ENCODE data around the gene OR2M3.
"Not testable (repeated sequence)": the region's sequence is repeated elsewhere in the genome, so short reads cannot be mapped to it uniquely, and the experiment has no call there.

The OR2M3 gene

GRCh38 chr1:248196965-248197364 is at the start of gene OR2M3:
Gene OR2M3 (plus strand): TSS chr1:248197265. CDS start chr1:248203068, 5,803 bp downstream.
- no peak for DNase-seq (ENCODE audit: low read depth)

GRCh38 chr1:248152056-248152827 is 44.8 kb upstream of the OR2M3 start:
- DNase-seq (ENCODE audit: low read depth), result no peak

GRCh38 chr1:248155927-248156326 is 41.1 kb upstream of the OR2M3 start:
- DNase-seq (ENCODE audit: low read depth), result no peak

GRCh38 chr1:248158758-248159157 is 38.3 kb upstream of the OR2M3 start:
- DNase-seq (ENCODE audit: low read depth), result no peak

GRCh38 chr1:248164031-248164430 is 33.0 kb upstream of the OR2M3 start:
- DNase-seq (ENCODE audit: low read depth), result no peak

GRCh38 chr1:248165186-248165585 is 31.9 kb upstream of the OR2M3 start:
- DNase-seq (ENCODE audit: low read depth), result no peak

GRCh38 chr1:248174521-248174920 is 22.5 kb upstream of the OR2M3 start, which contains the start of gene OR2M2:
Gene OR2M2 (plus strand): TSS chr1:248174821. CDS start chr1:248179986, 5,165 bp downstream.
- no peak for DNase-seq (ENCODE audit: low read depth)

GRCh38 chr1:248183996-248184395 is 13.1 kb upstream of the OR2M3 start:
- DNase-seq (ENCODE audit: low read depth), result no peak

- DNase-seq (ENCODE audit: low read depth), result no peak
These were observed 9.7 kb upstream of the OR2M3 start for GRCh38 chr1:248187363-248187762.

GRCh38 chr1:248189026-248189425 is 8.0 kb upstream of the OR2M3 start:
- DNase-seq (ENCODE audit: low read depth), result no peak

- DNase-seq (ENCODE audit: low read depth), result no peak
These were observed 2.9 kb upstream of the OR2M3 start for GRCh38 chr1:248194117-248194516.

- DNase-seq (ENCODE audit: low read depth), result no peak
These were observed 18.8 kb downstream of the OR2M3 start for GRCh38 chr1:248215880-248216279.

GRCh38 chr1:248225537-248225936 is 28.5 kb downstream of the OR2M3 start:
- DNase-seq (ENCODE audit: low read depth), result no peak

- DNase-seq (ENCODE audit: low read depth), result no peak
These were observed 32.4 kb downstream of the OR2M3 start for GRCh38 chr1:248229360-248229908.

GRCh38 chr1:248231117-248231516 is 34.1 kb downstream of the OR2M3 start, which contains the start of gene OR2M4:
Gene OR2M4 (plus strand): TSS chr1:248231417. CDS start chr1:248238929, 7,512 bp downstream.
- DNase-seq (ENCODE audit: low read depth), result no peak

GRCh38 chr1:248239478-248239877 is 42.4 kb downstream of the OR2M3 start:
- no peak for DNase-seq (ENCODE audit: low read depth)

GRCh38 chr1:248243204-248243603 is 46.1 kb downstream of the OR2M3 start:
- DNase-seq (ENCODE audit: low read depth), result peak; percentile 0

- DNase-seq (ENCODE audit: low read depth), result not testable (repeated sequence)
These were observed 62.2 kb downstream of the OR2M3 start for GRCh38 chr1:248259309-248259708.
